BE2C (cell line): ENCODE measurements around the gene PIM1.

Experiments used
- DNase-seq: peaks from one replicate; pipeline ENCODE4 v3.0.0-alpha.2; 2020
- H3K27me3 ChIP-seq: fragments of 250-450 bp; sonication (Bioruptor Pico); 2 replicates; pipeline ENCODE4 v1.5.1; 2020; ENCODE audit warnings: mild to moderate bottlenecking
- H3K36me3 ChIP-seq: fragments of 250-450 bp; sonication (Bioruptor Pico); 2 replicates; pipeline ENCODE4 v1.5.1; 2020; ENCODE audit warnings: mild to moderate bottlenecking
- H3K4me1 ChIP-seq: fragments of 250-450 bp; sonication (Bioruptor Pico); 2 replicates; pipeline ENCODE4 v1.5.1; 2020
- H3K4me3 ChIP-seq: 2 replicates; pipeline ENCODE4 v1.5.1; 2011; ENCODE audit warnings: low read depth, low read length
- H3K9me3 ChIP-seq: fragments of 250-450 bp; sonication (Bioruptor Pico); 2 replicates; pipeline ENCODE4 v1.5.1; 2020
- TF ChIP-seq, protein P1 (sequence below): IDR thresholded peaks from 2 replicates; pipeline ENCODE4 v1.5.1; 2012; ENCODE audit warnings: mild to moderate bottlenecking, low read depth, low read length

The PIM1 gene

DNA sequence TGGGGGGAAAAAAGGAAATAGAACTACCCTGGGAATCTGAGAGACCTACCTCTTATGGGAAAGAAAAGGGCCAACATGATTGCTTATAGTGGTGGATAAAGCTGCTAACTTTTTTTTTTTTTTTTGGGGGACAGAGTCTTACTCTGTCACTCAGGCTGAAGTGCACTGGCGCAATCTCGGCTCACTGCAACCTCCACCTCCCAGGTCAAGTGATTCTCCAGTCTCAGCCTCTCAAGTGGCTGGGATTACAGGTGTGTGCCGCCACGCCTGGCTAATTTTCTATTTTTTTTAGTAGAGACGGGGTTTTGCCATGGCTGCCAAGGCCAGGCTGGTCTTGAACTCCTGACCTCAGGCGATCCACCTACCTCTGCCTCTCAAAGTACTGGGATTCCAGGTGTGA, 48.1 kb downstream of the PIM1 start:
- no peak for DNase-seq
- peaks cover 3% of the 10 kb centered on the region; the same call in 1 of the 2 replicates for H3K4me1 ChIP-seq
- no peaks in the 10 kb centered on the region for H3K27me3 ChIP-seq
- TF ChIP-seq, protein P1, sequence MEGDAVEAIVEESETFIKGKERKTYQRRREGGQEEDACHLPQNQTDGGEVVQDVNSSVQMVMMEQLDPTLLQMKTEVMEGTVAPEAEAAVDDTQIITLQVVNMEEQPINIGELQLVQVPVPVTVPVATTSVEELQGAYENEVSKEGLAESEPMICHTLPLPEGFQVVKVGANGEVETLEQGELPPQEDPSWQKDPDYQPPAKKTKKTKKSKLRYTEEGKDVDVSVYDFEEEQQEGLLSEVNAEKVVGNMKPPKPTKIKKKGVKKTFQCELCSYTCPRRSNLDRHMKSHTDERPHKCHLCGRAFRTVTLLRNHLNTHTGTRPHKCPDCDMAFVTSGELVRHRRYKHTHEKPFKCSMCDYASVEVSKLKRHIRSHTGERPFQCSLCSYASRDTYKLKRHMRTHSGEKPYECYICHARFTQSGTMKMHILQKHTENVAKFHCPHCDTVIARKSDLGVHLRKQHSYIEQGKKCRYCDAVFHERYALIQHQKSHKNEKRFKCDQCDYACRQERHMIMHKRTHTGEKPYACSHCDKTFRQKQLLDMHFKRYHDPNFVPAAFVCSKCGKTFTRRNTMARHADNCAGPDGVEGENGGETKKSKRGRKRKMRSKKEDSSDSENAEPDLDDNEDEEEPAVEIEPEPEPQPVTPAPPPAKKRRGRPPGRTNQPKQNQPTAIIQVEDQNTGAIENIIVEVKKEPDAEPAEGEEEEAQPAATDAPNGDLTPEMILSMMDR = no peak
- no peaks in the 10 kb centered on the region for H3K9me3 ChIP-seq
- no peaks in the 10 kb centered on the region for H3K36me3 ChIP-seq
- no peak overlapping the region for H3K4me3 ChIP-seq

DNA sequence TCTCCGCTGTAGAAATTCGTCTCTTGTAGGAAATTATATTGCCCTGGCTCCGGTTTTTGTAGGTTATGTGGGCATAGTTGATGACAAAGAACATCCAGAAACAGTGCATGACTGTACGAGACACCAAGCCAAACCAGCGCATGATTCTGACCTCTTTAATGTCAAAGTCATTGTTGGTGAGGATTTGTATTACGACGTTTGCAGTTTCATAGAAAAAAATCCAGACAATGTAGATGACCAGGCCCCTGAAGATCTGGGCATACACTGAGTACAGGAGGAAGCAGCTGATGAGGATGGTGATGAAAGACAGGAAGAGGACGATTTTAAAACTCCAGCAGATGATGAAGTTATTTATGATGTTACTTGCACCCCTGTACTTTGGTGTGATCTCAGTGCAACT, 48.6 kb downstream of the PIM1 start:
- Histone ChIP-seq H3K36me3 (no peaks in the 10 kb centered on the region), H3K27me3 (no peaks in the 10 kb centered on the region), H3K9me3 (no peaks in the 10 kb centered on the region), H3K4me1 (peaks cover 3% of the 10 kb centered on the region; the same call in 1 of the 2 replicates), H3K4me3 (no peak overlapping the region)
- no peak for DNase-seq
- TF ChIP-seq, protein P1 = no peak

GRCh38 chr6:37221585-37222124, 51.7 kb downstream of the PIM1 start:
- Histone ChIP-seq H3K27me3 (no peaks in the 10 kb centered on the region), H3K4me3 (peak overlapping the region; percentile 79), H3K36me3 (no peaks in the 10 kb centered on the region), H3K4me1 (peaks cover 3% of the 10 kb centered on the region; the same call in 1 of the 2 replicates), H3K9me3 (no peaks in the 10 kb centered on the region)
- no peak for DNase-seq
- TF ChIP-seq, protein P1 = no peak

DNA sequence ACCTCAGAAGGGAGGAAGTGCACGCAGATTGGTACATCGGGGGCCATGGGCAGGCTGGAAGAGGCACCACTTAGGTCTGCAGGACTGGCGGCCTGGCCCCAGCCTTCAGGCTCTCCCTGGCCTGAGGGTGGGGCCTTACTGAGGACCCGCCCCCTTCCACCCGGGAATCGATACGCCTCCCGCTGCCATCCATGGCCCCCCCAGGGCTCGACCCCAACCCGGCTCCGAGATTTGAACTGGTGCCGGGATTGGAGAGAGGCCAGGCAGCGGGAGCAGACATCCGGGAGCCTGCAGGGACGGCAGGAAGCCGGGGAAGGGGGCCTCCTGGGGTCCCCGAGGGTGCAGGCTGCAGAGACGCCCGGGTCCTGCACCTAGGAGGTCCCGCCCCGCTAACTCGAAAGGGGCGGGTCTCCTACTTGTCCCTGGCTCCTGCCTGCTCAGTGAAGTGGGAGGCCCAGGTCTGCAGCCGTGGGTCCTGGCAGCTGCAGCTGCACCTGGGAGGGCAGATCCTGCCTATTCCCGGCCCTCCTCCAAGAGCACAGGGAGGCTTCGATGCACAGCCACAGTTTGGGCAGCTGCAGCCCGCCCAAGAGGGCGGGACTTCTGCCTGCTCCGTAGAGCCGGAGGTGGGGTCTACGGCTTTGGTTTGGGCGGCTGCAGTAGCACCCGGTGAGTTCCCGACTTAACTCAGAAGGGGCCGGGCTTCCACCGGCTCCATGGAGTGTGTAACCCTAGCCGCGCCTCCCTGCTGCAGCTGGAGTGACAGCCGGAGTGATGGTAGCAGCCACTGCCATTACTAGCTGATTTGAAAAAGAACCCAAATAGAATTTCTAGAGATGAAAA, 52.4 kb downstream of the PIM1 start:
- H3K4me3 ChIP-seq = peak overlapping the region; percentile 79
- peak; percentile 94 for DNase-seq
- H3K36me3 ChIP-seq = no peaks in the 10 kb centered on the region
- H3K27me3 ChIP-seq = no peaks in the 10 kb centered on the region
- H3K4me1 ChIP-seq = peaks cover 3% of the 10 kb centered on the region; the same call in 1 of the 2 replicates
- TF ChIP-seq, protein P1 = no peak
- no peaks in the 10 kb centered on the region for H3K9me3 ChIP-seq

DNA sequence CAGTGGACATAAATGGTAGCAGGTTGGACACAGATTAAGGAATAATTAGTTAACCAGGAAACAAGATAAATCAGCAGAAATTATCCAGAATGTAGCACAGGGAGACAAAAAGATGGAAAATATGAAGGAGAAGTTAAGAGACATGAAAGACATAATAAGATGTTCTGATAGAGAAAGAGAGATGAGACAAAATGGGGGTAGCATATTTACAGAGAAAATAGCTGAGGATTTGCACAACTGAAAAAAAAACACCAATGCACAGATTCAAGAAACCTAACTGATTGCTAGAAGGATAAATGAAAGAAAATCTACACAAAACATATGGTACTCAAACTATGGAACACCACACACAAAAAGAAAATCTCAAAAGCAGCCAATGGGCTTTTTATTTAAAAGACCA, 53.0 kb downstream of the PIM1 start:
- TF ChIP-seq, protein P1 = no peak
- no peaks in the 10 kb centered on the region for H3K36me3 ChIP-seq
- peaks cover 3% of the 10 kb centered on the region; the same call in 1 of the 2 replicates for H3K4me1 ChIP-seq
- peak overlapping the region; percentile 79 for H3K4me3 ChIP-seq
- no peak for DNase-seq
- H3K27me3 ChIP-seq = no peaks in the 10 kb centered on the region
- H3K9me3 ChIP-seq = no peaks in the 10 kb centered on the region
